ACHN (cell line): ENCODE data around the gene OR5T1.

Experiments
- DNase-seq: peaks from one replicate; pipeline ENCODE4 v3.0.0-alpha.2; 2015
- in situ Hi-C: cut with HindIII; loops from 2 replicates; pipeline ENCODE4 v1.10.0; 2017; ENCODE audit warnings: low sequenced_read_pairs, low pct_ligation_motif_present, low pct_unique_long_range_greater_than_20kb

The OR5T1 gene

GRCh38 chr11:56273854-56274253 is at the start of gene OR5T1:
Gene OR5T1 (plus strand): TSS chr11:56274154. CDS start chr11:56275639, 1,485 bp downstream.
- no peak for DNase-seq
- in situ Hi-C loops: no loop called here

- DNase-seq: no peak
- in situ Hi-C loops: no loop called here
These were observed 39.8 kb upstream of the OR5T1 start, which contains the start of gene OR5T2 for GRCh38 chr11:56234155-56234554. Gene OR5T2 (minus strand): TSS chr11:56234255. CDS start chr11:56233062, 1,193 bp downstream.

- in situ Hi-C loops: no loop called here
- DNase-seq: no peak
These were observed 22.0 kb upstream of the OR5T1 start, which contains the start of gene OR5T3 for GRCh38 chr11:56251954-56252353. Gene OR5T3 (plus strand): TSS chr11:56252254. CDS start chr11:56252254, 0 bp downstream.

- in situ Hi-C loops: no loop called here
- no peak for DNase-seq
These were observed 2.9 kb upstream of the OR5T1 start for GRCh38 chr11:56271092-56271491.

- in situ Hi-C loops: no loop called here
- DNase-seq: no peak
These were observed 18.2 kb downstream of the OR5T1 start, which contains the start of gene OR8H1 for GRCh38 chr11:56292154-56292553. Gene OR8H1 (minus strand): TSS chr11:56292254. CDS start chr11:56291062, 1,192 bp downstream.

GRCh38 chr11:56296898-56297297 is 22.9 kb downstream of the OR5T1 start:
- in situ Hi-C loops: no loop called here
- no peak for DNase-seq

- DNase-seq: no peak
- in situ Hi-C loops: no loop called here
These were observed 33.9 kb downstream of the OR5T1 start for GRCh38 chr11:56307836-56308235.

GRCh38 chr11:56314844-56315243 is 40.9 kb downstream of the OR5T1 start, which contains the start of gene OR8K3:
Gene OR8K3 (plus strand): TSS chr11:56315144. CDS start chr11:56318307, 3,163 bp downstream.
- in situ Hi-C loops: no loop called here
- no peak for DNase-seq
